ENCODE results near the gene KANSL1. TPM values are rescaled to one million over a fixed set of nuclear protein-coding genes. Genes with fewer than 3 reads are reported as not detected.
"Not testable (repeated sequence)": the region's sequence is repeated elsewhere in the genome, so short reads cannot be mapped to it uniquely, and the experiment has no call there.

Gene KANSL1
- total RNA-seq, 1 donor from 2014 or later, result 99.8 TPM

DNA sequence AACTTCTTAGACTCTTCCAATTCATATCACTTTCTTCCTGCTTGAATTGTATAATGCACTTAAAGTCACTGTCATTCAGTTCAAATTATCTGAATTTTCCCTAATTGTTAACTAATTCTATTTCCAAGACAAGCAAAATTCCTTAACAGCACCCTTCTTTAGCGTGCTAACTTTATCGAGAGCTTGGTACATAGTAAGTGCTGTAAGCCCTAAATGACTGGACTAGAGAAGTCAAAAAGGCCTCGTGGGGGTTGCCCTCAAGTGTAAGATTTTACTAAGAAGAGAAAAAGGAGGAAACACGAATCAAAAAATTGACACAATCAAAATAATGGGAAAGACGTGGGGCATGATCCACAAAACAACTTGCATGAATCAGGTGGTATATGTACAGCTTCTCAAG, 11.3 kb downstream of the KANSL1 start:
- Histone ChIP-seq H3K9me3 (ENCODE audit: insufficient read depth, low read depth, low read length) (no peaks in the 10 kb centered on the region), H3K27ac (ENCODE audit: low read depth, low read length) (no peak overlapping the region), H3K79me2 (ENCODE audit: insufficient read depth, low read length) (peaks cover 100% of the 10 kb centered on the region), H3K4me1 (ENCODE audit: insufficient read depth, low read length) (peaks cover 9% of the 10 kb centered on the region), H4K20me1 (ENCODE audit: insufficient read depth, low read length) (peaks cover 100% of the 10 kb centered on the region), H2AFZ (ENCODE audit: low read depth, low read length) (no peak overlapping the region), H3K4me3 (ENCODE audit: insufficient read depth, low read depth, low read length) (no peak overlapping the region), H3K9ac (ENCODE audit: low read length) (no peak overlapping the region), H3K4me2 (ENCODE audit: low read length) (no peak overlapping the region), H3K27me3 (ENCODE audit: insufficient read depth, low read length) (no peaks in the 10 kb centered on the region), H3K36me3 (ENCODE audit: insufficient read depth, low read length) (no peaks in the 10 kb centered on the region)
- Mint-ChIP-seq H3K9me3 (ENCODE audit: unreplicated experiment) (no peaks in the 10 kb centered on the region), H3K36me3 (ENCODE audit: low read depth, unreplicated experiment) (no peaks in the 10 kb centered on the region), H3K4me3 (ENCODE audit: unreplicated experiment) (no peak overlapping the region), H3K27me3 (ENCODE audit: low read depth, unreplicated experiment) (no peaks in the 10 kb centered on the region), H3K4me1 (ENCODE audit: low read depth, unreplicated experiment) (peaks cover 54% of the 10 kb centered on the region), H3K27ac (ENCODE audit: unreplicated experiment) (no peak overlapping the region)
- FAIRE-seq (no peak), DNase-seq (ENCODE audit: low read depth) (no peak)
- no peak for TF ChIP-seq EZH2 (IDR thresholded peaks at IDR 0.05; ENCODE audit: insufficient read depth, low read length)
- TF ChIP-seq, protein P1, sequence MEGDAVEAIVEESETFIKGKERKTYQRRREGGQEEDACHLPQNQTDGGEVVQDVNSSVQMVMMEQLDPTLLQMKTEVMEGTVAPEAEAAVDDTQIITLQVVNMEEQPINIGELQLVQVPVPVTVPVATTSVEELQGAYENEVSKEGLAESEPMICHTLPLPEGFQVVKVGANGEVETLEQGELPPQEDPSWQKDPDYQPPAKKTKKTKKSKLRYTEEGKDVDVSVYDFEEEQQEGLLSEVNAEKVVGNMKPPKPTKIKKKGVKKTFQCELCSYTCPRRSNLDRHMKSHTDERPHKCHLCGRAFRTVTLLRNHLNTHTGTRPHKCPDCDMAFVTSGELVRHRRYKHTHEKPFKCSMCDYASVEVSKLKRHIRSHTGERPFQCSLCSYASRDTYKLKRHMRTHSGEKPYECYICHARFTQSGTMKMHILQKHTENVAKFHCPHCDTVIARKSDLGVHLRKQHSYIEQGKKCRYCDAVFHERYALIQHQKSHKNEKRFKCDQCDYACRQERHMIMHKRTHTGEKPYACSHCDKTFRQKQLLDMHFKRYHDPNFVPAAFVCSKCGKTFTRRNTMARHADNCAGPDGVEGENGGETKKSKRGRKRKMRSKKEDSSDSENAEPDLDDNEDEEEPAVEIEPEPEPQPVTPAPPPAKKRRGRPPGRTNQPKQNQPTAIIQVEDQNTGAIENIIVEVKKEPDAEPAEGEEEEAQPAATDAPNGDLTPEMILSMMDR (IDR thresholded peaks at IDR 0.05; ENCODE audit: insufficient read depth, low read depth, low read length), result no peak

DNA sequence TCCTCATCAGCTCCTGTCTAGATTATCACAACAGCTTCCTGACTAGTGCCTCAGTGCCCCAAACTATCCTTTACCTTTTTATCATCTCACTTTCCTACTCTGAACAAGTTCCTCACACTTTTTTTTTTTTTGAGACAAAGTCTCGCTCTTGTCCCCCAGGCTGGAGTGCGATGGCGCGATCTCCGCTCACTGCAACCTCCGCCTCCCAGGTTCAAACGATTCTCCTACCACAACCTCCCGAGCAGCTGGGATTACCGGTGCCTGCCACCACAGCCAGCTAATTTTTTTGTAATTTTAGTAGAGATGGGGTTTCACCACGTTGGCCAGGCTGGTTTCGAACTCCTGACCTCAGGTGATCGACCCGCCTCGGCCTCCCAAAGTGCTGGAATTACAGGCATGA, 11.9 kb downstream of the KANSL1 start:
- DNase-seq (ENCODE audit: low read depth); H2AFZ ChIP-seq (ENCODE audit: low read depth, low read length); H3K4me1 ChIP-seq (ENCODE audit: insufficient read depth, low read length); H3K27ac ChIP-seq (ENCODE audit: low read depth, low read length); H3K27me3 Mint-ChIP-seq (ENCODE audit: low read depth, unreplicated experiment); H3K27ac Mint-ChIP-seq (ENCODE audit: unreplicated experiment); H3K4me3 Mint-ChIP-seq (ENCODE audit: unreplicated experiment); H3K9me3 ChIP-seq (ENCODE audit: insufficient read depth, low read depth, low read length); H3K9ac ChIP-seq (ENCODE audit: low read length); H3K36me3 ChIP-seq (ENCODE audit: insufficient read depth, low read length); H3K36me3 Mint-ChIP-seq (ENCODE audit: low read depth, unreplicated experiment); H3K27me3 ChIP-seq (ENCODE audit: insufficient read depth, low read length); H3K4me3 ChIP-seq (ENCODE audit: insufficient read depth, low read depth, low read length); H3K9me3 Mint-ChIP-seq (ENCODE audit: unreplicated experiment); FAIRE-seq; H3K4me2 ChIP-seq (ENCODE audit: low read length): not testable (repeated sequence)
- Histone ChIP-seq H4K20me1 (ENCODE audit: insufficient read depth, low read length) (peaks cover 100% of the 10 kb centered on the region), H3K79me2 (ENCODE audit: insufficient read depth, low read length) (peaks cover 100% of the 10 kb centered on the region)
- H3K4me1 Mint-ChIP-seq (ENCODE audit: low read depth, unreplicated experiment), result peaks cover 55% of the 10 kb centered on the region

DNA sequence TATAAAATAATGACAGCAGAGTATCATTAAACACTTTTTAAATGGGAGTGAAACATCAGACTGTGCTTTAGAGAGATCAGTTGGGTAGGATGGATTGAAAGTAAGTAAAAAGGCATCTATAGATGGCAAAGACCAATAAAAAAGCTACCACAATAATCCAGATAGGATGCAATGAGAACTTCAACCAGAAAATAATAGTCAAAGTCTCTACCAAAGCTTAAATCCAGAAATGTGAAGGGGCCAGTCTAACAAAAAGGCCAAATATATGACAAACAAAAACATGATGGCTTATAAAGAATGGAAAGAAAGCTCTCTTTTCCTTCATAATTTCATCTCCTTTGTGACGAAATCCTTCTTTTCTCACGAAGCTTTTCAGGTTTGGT, 12.3 kb downstream of the KANSL1 start:
- Mint-ChIP-seq H3K36me3 (ENCODE audit: low read depth, unreplicated experiment) (no peaks in the 10 kb centered on the region), H3K4me1 (ENCODE audit: low read depth, unreplicated experiment) (peaks cover 59% of the 10 kb centered on the region), H3K4me3 (ENCODE audit: unreplicated experiment) (no peak overlapping the region), H3K27me3 (ENCODE audit: low read depth, unreplicated experiment) (no peaks in the 10 kb centered on the region), H3K9me3 (ENCODE audit: unreplicated experiment) (no peaks in the 10 kb centered on the region), H3K27ac (ENCODE audit: unreplicated experiment) (no peak overlapping the region)
- Histone ChIP-seq H3K4me1 (ENCODE audit: insufficient read depth, low read length) (peaks cover 9% of the 10 kb centered on the region), H3K79me2 (ENCODE audit: insufficient read depth, low read length) (peaks cover 100% of the 10 kb centered on the region), H3K27ac (ENCODE audit: low read depth, low read length) (no peak overlapping the region), H3K27me3 (ENCODE audit: insufficient read depth, low read length) (no peaks in the 10 kb centered on the region), H3K9ac (ENCODE audit: low read length) (no peak overlapping the region), H3K4me3 (ENCODE audit: insufficient read depth, low read depth, low read length) (no peak overlapping the region), H2AFZ (ENCODE audit: low read depth, low read length) (no peak overlapping the region), H3K9me3 (ENCODE audit: insufficient read depth, low read depth, low read length) (no peaks in the 10 kb centered on the region), H3K4me2 (ENCODE audit: low read length) (no peak overlapping the region), H3K36me3 (ENCODE audit: insufficient read depth, low read length) (no peaks in the 10 kb centered on the region), H4K20me1 (ENCODE audit: insufficient read depth, low read length) (peaks cover 100% of the 10 kb centered on the region)
- TF ChIP-seq, protein P1 (IDR thresholded peaks at IDR 0.05; ENCODE audit: insufficient read depth, low read depth, low read length), result no peak
- no peak for TF ChIP-seq EZH2 (IDR thresholded peaks at IDR 0.05; ENCODE audit: insufficient read depth, low read length)
- DNase-seq (ENCODE audit: low read depth), result no peak
- FAIRE-seq, result no peak

DNA sequence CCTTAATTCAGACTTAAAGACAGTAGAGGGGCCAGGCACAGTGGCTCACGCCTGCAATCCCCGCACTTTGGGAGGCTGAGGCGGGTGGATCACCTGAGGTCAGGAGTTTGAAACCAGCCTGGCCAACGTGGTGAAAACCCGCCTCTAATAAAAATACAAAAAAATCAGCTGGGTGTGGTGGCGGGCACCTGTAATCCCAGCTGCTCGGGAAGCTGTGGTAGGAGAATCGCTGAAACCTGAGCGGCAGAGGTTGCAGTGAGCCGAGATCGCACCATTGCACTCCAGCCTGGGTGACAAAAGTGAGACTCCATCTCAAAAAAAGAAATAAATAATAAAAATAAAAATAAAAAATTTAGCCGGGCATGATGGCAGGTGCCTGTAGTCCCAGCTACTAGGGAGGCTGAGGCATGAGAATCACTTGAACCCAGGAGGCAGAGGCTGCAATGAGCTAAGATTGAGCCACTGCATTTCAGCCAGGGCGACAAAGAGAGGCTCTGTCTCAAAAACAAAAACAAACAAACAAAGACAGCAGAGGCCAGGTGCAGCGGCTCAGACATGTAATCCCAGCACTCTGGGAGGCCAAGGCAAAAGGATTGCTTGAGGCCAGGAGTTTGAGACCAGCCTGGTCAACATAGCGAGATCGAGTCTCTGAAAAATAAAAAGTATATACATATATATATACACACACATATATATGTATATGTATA, 12.9 kb downstream of the KANSL1 start:
- H3K27me3 ChIP-seq (ENCODE audit: insufficient read depth, low read length); H3K9me3 ChIP-seq (ENCODE audit: insufficient read depth, low read depth, low read length); H3K27ac ChIP-seq (ENCODE audit: low read depth, low read length); H3K9me3 Mint-ChIP-seq (ENCODE audit: unreplicated experiment); H2AFZ ChIP-seq (ENCODE audit: low read depth, low read length); H3K4me2 ChIP-seq (ENCODE audit: low read length); DNase-seq (ENCODE audit: low read depth); H3K27me3 Mint-ChIP-seq (ENCODE audit: low read depth, unreplicated experiment); H3K27ac Mint-ChIP-seq (ENCODE audit: unreplicated experiment); H3K4me1 ChIP-seq (ENCODE audit: insufficient read depth, low read length); H3K36me3 ChIP-seq (ENCODE audit: insufficient read depth, low read length); H3K36me3 Mint-ChIP-seq (ENCODE audit: low read depth, unreplicated experiment); H3K4me3 Mint-ChIP-seq (ENCODE audit: unreplicated experiment); FAIRE-seq; H3K4me3 ChIP-seq (ENCODE audit: insufficient read depth, low read depth, low read length); H3K9ac ChIP-seq (ENCODE audit: low read length): not testable (repeated sequence)
- H3K79me2 ChIP-seq (ENCODE audit: insufficient read depth, low read length), result peaks cover 100% of the 10 kb centered on the region
- peaks cover 60% of the 10 kb centered on the region for H3K4me1 Mint-ChIP-seq (ENCODE audit: low read depth, unreplicated experiment)
- H4K20me1 ChIP-seq (ENCODE audit: insufficient read depth, low read length), result peaks cover 100% of the 10 kb centered on the region
